Fibroblast of skin of abdomen (primary cell): ENCODE data around the gene RBCK1.
A peak's percentile ranks its signal among the peaks of the same experiment; 100 is the strongest.

Source experiments
- DNase-seq: peaks from one replicate; pipeline ENCODE4 v3.0.0-alpha.2; 2013

RBCK1 gene

GRCh38 chr20:399182-399707 is 8.9 kb upstream of the RBCK1 start:
- DNase-seq = no peak

- DNase-seq = no peak
Measured at GRCh38 chr20:400128-400453, 8.0 kb upstream of the RBCK1 start.

- DNase-seq = no peak
Measured at GRCh38 chr20:400454-401275, 7.4 kb upstream of the RBCK1 start.

- DNase-seq = peak; percentile 92
Measured at GRCh38 chr20:401682-402495, 6.2 kb upstream of the RBCK1 start.

- no peak for DNase-seq
Measured at GRCh38 chr20:402496-402885, 5.6 kb upstream of the RBCK1 start.

GRCh38 chr20:402898-403581 is 5.1 kb upstream of the RBCK1 start:
- DNase-seq = no peak

GRCh38 chr20:403582-403957 is 4.5 kb upstream of the RBCK1 start:
- DNase-seq = no peak

GRCh38 chr20:404088-404487 is 4.0 kb upstream of the RBCK1 start:
- no peak for DNase-seq

GRCh38 chr20:406200-407132 is 1.6 kb upstream of the RBCK1 start:
- DNase-seq = no peak

- DNase-seq = peak; percentile 78
Measured at GRCh38 chr20:407133-407952, 756 bp upstream of the RBCK1 start.

GRCh38 chr20:408843-409696 is 971 bp downstream of the RBCK1 start:
- DNase-seq = no peak

GRCh38 chr20:409697-410559 is 1.8 kb downstream of the RBCK1 start:
- DNase-seq = no peak

- no peak for DNase-seq
Measured at GRCh38 chr20:412081-412480, 4.0 kb downstream of the RBCK1 start.

GRCh38 chr20:414161-414560 is 6.1 kb downstream of the RBCK1 start:
- DNase-seq = no peak

- no peak for DNase-seq
Measured at GRCh38 chr20:415820-416322, 7.8 kb downstream of the RBCK1 start.

- DNase-seq = no peak
Measured at GRCh38 chr20:416950-417800, 9.1 kb downstream of the RBCK1 start.

GRCh38 chr20:417801-418342 is 9.8 kb downstream of the RBCK1 start:
- no peak for DNase-seq
